GM23248 (cell line): Measurements from ENCODE around the gene MR1.

ENCODE experiments used
- EZH2 ChIP-seq: fragments of 200-600 bp; sonication (generic); IDR thresholded peaks from 2 replicates; pipeline ENCODE4 v1.6.1; 2018; ENCODE audit warnings: antibody characterized with exemption, mild to moderate bottlenecking; ENCODE audit not compliant: insufficient read depth, poor library complexity, severe bottlenecking
- EZH2phosphoT487 ChIP-seq: fragments of 200-600 bp; sonication (generic); IDR thresholded peaks from 2 replicates; pipeline ENCODE4 v1.6.1; 2018; ENCODE audit warnings: antibody characterized with exemption, moderate library complexity, mild to moderate bottlenecking, low read depth; ENCODE audit not compliant: insufficient read depth

- no peak for TF ChIP-seq EZH2
- no peak for TF ChIP-seq EZH2phosphoT487
These were observed 32.5 kb upstream of the MR1 start for GRCh38 chr1:181001091-181001780.
